Upper lobe of right lung (tissue), 1 donor: Measurements from ENCODE around the gene CYB5B. TPM values are rescaled to one million over a fixed set of nuclear protein-coding genes. Genes with fewer than 3 reads are reported as not detected.

Experiments used
- ATAC-seq: fragments of 200-7000 bp; cut with Tn5 transposase; one replicate; pipeline ENCODE4 v1.9.1; 2020; ENCODE audit warnings: mild to moderate bottlenecking, moderate library complexity
- DNase-seq: peaks from one replicate; pipeline ENCODE4 v3.0.0-alpha.2; 2020
- H3K27ac ChIP-seq: fragments of 200-600 bp; one replicate; pipeline ENCODE4 v1.8.0; 2022
- H3K27me3 ChIP-seq: fragments of 200-600 bp; one replicate; pipeline ENCODE4 v1.8.0; 2022; ENCODE audit warnings: mild to moderate bottlenecking
- H3K36me3 ChIP-seq: fragments of 200-600 bp; one replicate; pipeline ENCODE4 v1.8.0; 2022
- H3K4me1 ChIP-seq: fragments of 200-600 bp; one replicate; pipeline ENCODE4 v1.8.0; 2022
- H3K4me3 ChIP-seq: fragments of 200-600 bp; one replicate; pipeline ENCODE4 v1.8.0; 2022; ENCODE audit warnings: mild to moderate bottlenecking
- H3K9me3 ChIP-seq: fragments of 200-600 bp; one replicate; pipeline ENCODE4 v1.8.0; 2022
- intact Hi-C: fragments of 100-400 bp; cut with DNase I; formaldehyde crosslinking; loops from one replicate; pipeline ENCODE4 v1.11.0; 2022
- total RNA-seq: library from RNA; stranded (reverse); fragmentation: NEBNext Ultra II Directional; extraction: Animal tissue kit (Norgen Biotek cat#: 25700); gene quantifications from one replicate; pipeline ENCODE4 v1.2.1, GENCODE V29; 2021
- TF ChIP-seq, protein P1 (sequence below): fragments of 200-600 bp; IDR thresholded peaks from one replicate; pipeline ENCODE4 v1.8.0; 2022; ENCODE audit warnings: antibody characterized with exemption
- donor health status: DM: no; HTN: yes; CAD: no; lungs with severe emphysema.

CYB5B gene
- total RNA-seq, 1 donor from 2014 or later, result 88.4 TPM

DNA sequence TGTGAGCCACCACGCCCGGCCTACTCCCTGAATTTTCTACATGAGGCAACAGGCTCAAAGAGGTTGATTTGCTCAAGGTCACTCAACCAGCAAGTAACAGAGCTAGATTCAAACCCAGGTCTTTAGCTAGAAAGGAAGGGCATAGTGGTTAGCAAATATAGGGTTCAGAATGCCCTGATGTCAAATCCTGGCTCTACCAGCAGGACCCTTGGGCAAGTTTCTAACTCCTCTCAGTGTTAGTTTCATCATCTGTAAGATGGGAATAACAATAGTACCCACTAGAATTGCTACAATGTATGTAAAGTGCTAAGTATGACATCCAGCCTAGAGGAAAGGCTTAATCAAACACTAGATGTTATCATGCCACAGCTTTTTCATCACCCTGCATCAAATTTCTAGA, 19.1 kb upstream of the CYB5B start:
- TF ChIP-seq, protein P1, sequence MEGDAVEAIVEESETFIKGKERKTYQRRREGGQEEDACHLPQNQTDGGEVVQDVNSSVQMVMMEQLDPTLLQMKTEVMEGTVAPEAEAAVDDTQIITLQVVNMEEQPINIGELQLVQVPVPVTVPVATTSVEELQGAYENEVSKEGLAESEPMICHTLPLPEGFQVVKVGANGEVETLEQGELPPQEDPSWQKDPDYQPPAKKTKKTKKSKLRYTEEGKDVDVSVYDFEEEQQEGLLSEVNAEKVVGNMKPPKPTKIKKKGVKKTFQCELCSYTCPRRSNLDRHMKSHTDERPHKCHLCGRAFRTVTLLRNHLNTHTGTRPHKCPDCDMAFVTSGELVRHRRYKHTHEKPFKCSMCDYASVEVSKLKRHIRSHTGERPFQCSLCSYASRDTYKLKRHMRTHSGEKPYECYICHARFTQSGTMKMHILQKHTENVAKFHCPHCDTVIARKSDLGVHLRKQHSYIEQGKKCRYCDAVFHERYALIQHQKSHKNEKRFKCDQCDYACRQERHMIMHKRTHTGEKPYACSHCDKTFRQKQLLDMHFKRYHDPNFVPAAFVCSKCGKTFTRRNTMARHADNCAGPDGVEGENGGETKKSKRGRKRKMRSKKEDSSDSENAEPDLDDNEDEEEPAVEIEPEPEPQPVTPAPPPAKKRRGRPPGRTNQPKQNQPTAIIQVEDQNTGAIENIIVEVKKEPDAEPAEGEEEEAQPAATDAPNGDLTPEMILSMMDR, result no peak
- H3K36me3 ChIP-seq, result no peaks in the 10 kb centered on the region
- intact Hi-C loops, result no loop called here
- peaks cover 36% of the 10 kb centered on the region for H3K4me1 ChIP-seq
- no peak overlapping the region for H3K4me3 ChIP-seq
- H3K27me3 ChIP-seq, result no peaks in the 10 kb centered on the region
- H3K27ac ChIP-seq, result peak overlapping the region; percentile 7
- no peak for DNase-seq
- no peaks in the 10 kb centered on the region for H3K9me3 ChIP-seq
- ATAC-seq, result no peak

DNA sequence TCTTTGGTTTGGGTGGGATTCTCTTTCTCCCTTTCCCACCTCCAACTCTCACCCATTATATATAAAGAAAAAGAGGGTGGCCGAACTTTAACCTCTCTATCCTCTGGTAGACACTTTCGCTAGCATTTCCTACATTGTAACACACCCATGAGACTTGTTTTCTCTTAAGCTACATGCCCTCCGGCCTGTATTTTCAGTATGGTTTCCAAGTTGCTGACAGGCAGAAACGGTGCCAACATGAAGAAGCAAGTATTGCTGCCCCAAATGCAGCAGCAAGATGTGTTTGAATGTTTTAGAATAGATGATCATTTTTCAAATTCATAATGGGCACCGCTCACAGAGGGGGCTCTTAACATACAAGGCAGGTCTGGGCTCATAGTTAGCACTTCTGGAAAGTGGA, 18.7 kb upstream of the CYB5B start:
- H3K27ac ChIP-seq, result peak overlapping the region; percentile 7
- peaks cover 36% of the 10 kb centered on the region for H3K4me1 ChIP-seq
- H3K27me3 ChIP-seq, result no peaks in the 10 kb centered on the region
- TF ChIP-seq, protein P1, result no peak
- ATAC-seq (no peak), DNase-seq (no peak)
- no peaks in the 10 kb centered on the region for H3K9me3 ChIP-seq
- no peaks in the 10 kb centered on the region for H3K36me3 ChIP-seq
- intact Hi-C loops, result no loop called here
- H3K4me3 ChIP-seq, result no peak overlapping the region

DNA sequence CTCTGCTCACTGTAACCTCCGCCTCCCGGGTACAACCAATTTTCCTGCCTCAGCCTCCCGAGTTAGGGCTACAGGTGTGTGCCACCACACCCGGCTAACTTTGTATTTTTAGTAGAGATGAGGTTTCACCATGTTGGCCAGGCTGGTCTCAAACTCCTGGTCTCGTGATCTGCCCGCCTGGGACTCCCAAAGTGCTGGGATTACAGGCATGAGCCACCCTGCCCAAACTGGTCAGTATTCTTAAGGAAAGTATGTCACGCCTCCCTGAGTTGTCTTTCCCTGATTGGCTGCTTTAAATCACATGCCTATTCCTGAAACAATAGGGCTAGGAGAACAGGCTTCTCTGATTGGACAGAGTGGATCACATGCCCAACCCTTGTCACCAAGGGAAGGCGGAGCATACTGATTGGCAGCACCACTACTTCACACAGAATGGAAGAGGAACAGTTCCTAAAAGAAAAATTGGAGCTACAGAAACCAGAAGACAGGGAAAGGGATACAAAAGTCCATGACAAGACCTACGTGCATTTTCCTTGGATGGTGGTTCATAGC, 17.6 kb upstream of the CYB5B start:
- Histone ChIP-seq H3K27ac (no peak overlapping the region), H3K27me3 (no peaks in the 10 kb centered on the region), H3K9me3 (no peaks in the 10 kb centered on the region), H3K36me3 (no peaks in the 10 kb centered on the region), H3K4me3 (no peak overlapping the region), H3K4me1 (peaks cover 34% of the 10 kb centered on the region)
- ATAC-seq (no peak), DNase-seq (no peak)
- intact Hi-C loops, result no loop called here
- TF ChIP-seq, protein P1, result no peak

DNA sequence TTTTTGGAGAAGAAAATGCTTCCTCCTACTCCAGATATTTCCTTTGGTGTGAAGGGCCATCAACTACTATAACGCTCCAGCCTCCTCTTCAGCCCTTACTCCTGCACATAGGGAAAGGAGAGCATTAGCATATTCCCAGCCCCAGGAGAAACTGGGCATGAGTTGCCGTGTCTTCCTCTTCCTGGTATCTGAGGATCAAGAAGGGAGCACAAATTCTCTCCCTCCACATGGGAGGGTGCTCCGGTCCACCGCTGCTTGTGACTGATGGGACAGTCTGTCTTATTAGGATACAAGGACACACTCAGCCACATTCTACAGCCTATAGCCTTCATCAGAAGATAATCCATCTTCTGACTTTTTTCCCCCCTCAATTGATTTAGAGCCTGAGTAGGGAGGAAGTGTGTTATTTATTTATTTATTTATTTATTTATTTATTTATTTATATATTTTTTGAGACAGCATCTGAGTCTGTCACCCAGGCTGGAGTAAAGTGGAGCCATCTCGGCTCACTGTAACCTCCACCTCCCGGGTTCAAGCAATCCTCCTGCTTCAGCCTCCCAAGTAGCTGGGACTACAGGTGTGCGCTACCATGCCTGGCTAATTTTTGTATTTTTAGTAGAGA, 16.6 kb upstream of the CYB5B start:
- TF ChIP-seq, protein P1, result no peak
- Histone ChIP-seq H3K9me3 (no peaks in the 10 kb centered on the region), H3K4me1 (peaks cover 24% of the 10 kb centered on the region), H3K27me3 (no peaks in the 10 kb centered on the region), H3K27ac (no peak overlapping the region), H3K4me3 (no peak overlapping the region), H3K36me3 (no peaks in the 10 kb centered on the region)
- DNase-seq (no peak), ATAC-seq (no peak)
- intact Hi-C loops, result no loop called here

DNA sequence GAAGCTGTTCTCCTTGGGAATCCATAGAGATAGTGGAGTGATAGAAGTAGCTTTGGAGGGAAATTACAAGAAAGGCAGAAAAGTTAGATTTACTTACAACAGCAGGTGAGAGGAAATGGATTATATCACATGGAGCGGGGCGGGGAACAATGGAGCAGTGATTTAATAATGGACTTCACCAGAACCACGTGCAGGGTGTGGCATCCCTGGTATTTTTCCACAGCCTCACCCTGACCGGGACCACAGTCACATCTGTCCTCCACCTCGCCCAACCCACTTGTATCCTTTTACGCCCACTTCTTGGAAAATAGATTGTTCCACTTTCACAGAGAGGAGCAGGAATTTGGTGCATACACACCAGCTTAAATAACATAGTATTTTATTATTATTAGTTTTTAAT, 15.9 kb upstream of the CYB5B start:
- DNase-seq (no peak), ATAC-seq (no peak)
- peaks cover 20% of the 10 kb centered on the region for H3K4me1 ChIP-seq
- no peaks in the 10 kb centered on the region for H3K27me3 ChIP-seq
- TF ChIP-seq, protein P1, result no peak
- H3K4me3 ChIP-seq, result no peak overlapping the region
- no peaks in the 10 kb centered on the region for H3K9me3 ChIP-seq
- no peaks in the 10 kb centered on the region for H3K36me3 ChIP-seq
- no peak overlapping the region for H3K27ac ChIP-seq
- intact Hi-C loops, result no loop called here
